UCSD-AML1 (cell line): ENCODE measurements around the gene PCBP2.
A peak's percentile ranks its signal among the peaks of the same experiment; 100 is the strongest.
"Not testable (repeated sequence)": the region's sequence is repeated elsewhere in the genome, so short reads cannot be mapped to it uniquely, and the experiment has no call there.

Experiments used
- DNase-seq: peaks from one replicate; lab custom pipeline; 2025; ENCODE audit not compliant: unreplicated experiment; lab: John Stamatoyannopoulos, UW

Gene PCBP2

GRCh38 chr12:53451661-53452158 is at the start of gene PCBP2:
Gene PCBP2 (plus strand): TSS chr12:53452102. CDS start chr12:53454801, 2,699 bp downstream.
- DNase-seq: peak; percentile 98

GRCh38 chr12:53402351-53402750 is 49.6 kb upstream of the PCBP2 start:
- DNase-seq: not testable (repeated sequence)

GRCh38 chr12:53402871-53403270 is 49.0 kb upstream of the PCBP2 start:
- DNase-seq: no peak

- no peak for DNase-seq
Measured at GRCh38 chr12:53410951-53411350, 41.0 kb upstream of the PCBP2 start.

- no peak for DNase-seq
Measured at GRCh38 chr12:53413485-53414204, 38.3 kb upstream of the PCBP2 start.

- DNase-seq: no peak
Measured at GRCh38 chr12:53414756-53415417, 37.0 kb upstream of the PCBP2 start.

GRCh38 chr12:53415752-53416389 is 36.0 kb upstream of the PCBP2 start:
- DNase-seq: not testable (repeated sequence)

- DNase-seq: not testable (repeated sequence)
Measured at GRCh38 chr12:53417291-53417816, 34.5 kb upstream of the PCBP2 start.

GRCh38 chr12:53418221-53418620 is 33.7 kb upstream of the PCBP2 start:
- no peak for DNase-seq

GRCh38 chr12:53419756-53420155 is 32.1 kb upstream of the PCBP2 start:
- no peak for DNase-seq

- not testable (repeated sequence) for DNase-seq
Measured at GRCh38 chr12:53422247-53422646, 29.7 kb upstream of the PCBP2 start.

- DNase-seq: no peak
Measured at GRCh38 chr12:53423597-53423996, 28.3 kb upstream of the PCBP2 start, which contains the start of gene AMHR2. Gene AMHR2 (plus strand): TSS chr12:53423855. CDS start chr12:53423935, 80 bp downstream.

GRCh38 chr12:53424626-53425514 is 27.0 kb upstream of the PCBP2 start:
- no peak for DNase-seq

- DNase-seq: no peak
Measured at GRCh38 chr12:53425515-53426150, 26.3 kb upstream of the PCBP2 start.

- no peak for DNase-seq
Measured at GRCh38 chr12:53427905-53428594, 23.9 kb upstream of the PCBP2 start.

- DNase-seq: no peak
Measured at GRCh38 chr12:53428741-53429140, 23.2 kb upstream of the PCBP2 start.

GRCh38 chr12:53430116-53430515 is 21.8 kb upstream of the PCBP2 start:
- no peak for DNase-seq

- DNase-seq: no peak
Measured at GRCh38 chr12:53431187-53431586, 20.7 kb upstream of the PCBP2 start.

- DNase-seq: not testable (repeated sequence)
Measured at GRCh38 chr12:53435326-53435725, 16.6 kb upstream of the PCBP2 start.
